Erythroblast (primary cell): ENCODE measurements around the gene HSF5.

Source experiments
- GATA1 ChIP-seq: IDR thresholded peaks from 2 replicates; pipeline ENCODE4 v1.6.1; 2011; ENCODE audit warnings: low read depth, mild to moderate bottlenecking, control low read depth, low read length, moderate library complexity
- POLR2A ChIP-seq: IDR thresholded peaks from 2 replicates; pipeline ENCODE4 v1.6.1; 2011; ENCODE audit warnings: mild to moderate bottlenecking, low read length

- no peak for TF ChIP-seq POLR2A
- no peak for TF ChIP-seq GATA1
Observed at GRCh38 chr17:58403311-58403710, 84.9 kb downstream of the HSF5 start.
